Upper lobe of left lung (tissue), 6 donors: ENCODE results near the gene CNNM3. TPM values are rescaled to one million over a fixed set of nuclear protein-coding genes. Genes with fewer than 3 reads are reported as not detected.

Experiments
- ATAC-seq, 2 donors: fragments of 200-7000 bp; cut with Tn5 transposase; one replicate each; pipeline ENCODE4 v1.9.1; 2022; ENCODE audit warnings: mild to moderate bottlenecking in 2 of 2, moderate library complexity in 2 of 2; ENCODE audit not compliant: low FRiP score in 2 of 2
- DNase-seq, 2 donors: peaks; one replicate each; pipeline ENCODE4 v3.0.0-alpha.2; 2019 to 2020
- H3K27ac ChIP-seq, 4 donors: fragments of 200-600 bp; sonication (generic); one replicate each; pipeline ENCODE4 v1.5.1; 2016 to 2019
- H3K27me3 ChIP-seq, 4 donors: fragments of 200-600 bp; sonication (generic); one replicate each; pipeline ENCODE4 v1.5.1; 2017 to 2019
- H3K36me3 ChIP-seq, 4 donors: fragments of 200-600 bp; sonication (generic); one replicate each; pipeline ENCODE4 v1.5.1; 2016 to 2019
- H3K4me1 ChIP-seq, 4 donors: fragments of 200-600 bp; sonication (generic); one replicate each; pipeline ENCODE4 v1.5.1; 2018 to 2019
- H3K4me3 ChIP-seq, 4 donors: fragments of 200-600 bp; sonication (generic); one replicate each; pipeline ENCODE4 v1.5.1; 2017 to 2019; ENCODE audit warnings: mild to moderate bottlenecking in 2 of 4, moderate library complexity in 1 of 4
- H3K9me3 ChIP-seq, 4 donors: fragments of 200-600 bp; sonication (generic); one replicate each; pipeline ENCODE4 v1.5.1; 2018 to 2019
- EP300 ChIP-seq, 4 donors: sonication (generic); formaldehyde crosslinking; IDR thresholded peaks; one replicate each; pipeline ENCODE4 v1.5.1; 2017; ENCODE audit warnings: antibody characterized with exemption in 4 of 4, control low read depth in 2 of 4
- POLR2A ChIP-seq, 4 donors: fragments of 450-650 bp; IDR thresholded peaks; one replicate each; pipeline ENCODE4 v1.5.1; 2016 to 2017; ENCODE audit warnings: antibody characterized with exemption in 4 of 4, mild to moderate bottlenecking in 2 of 4
- POLR2AphosphoS5 ChIP-seq, 2 donors: sonication (generic); formaldehyde crosslinking; IDR thresholded peaks; one replicate each; pipeline ENCODE4 v1.5.1; 2017; ENCODE audit warnings: antibody characterized with exemption in 2 of 2
- WGBS, 2 donors: methylation state at CpG; one replicate each; pipeline ENCODE4 v1.1.5; 2017 to 2018; 5-methylcytosine and 5-hydroxymethylcytosine counted together
- total RNA-seq, 6 donors: library from RNA; depleted of rRNA in 4 of 6; stranded (reverse); fragments of >200 nt in 4 of 6; gene quantifications; one replicate each; pipeline versions ENCODE4 v1.1.0 to v1.2.1, GENCODE V29; 2016 to 2021
- TF ChIP-seq, protein P1 (sequence below), 6 experiments: fragments of 450-650 bp in 4 of 6; fragments of 200-600 bp in 2 of 6; sonication (generic) in 2 of 6; IDR thresholded peaks; one replicate each; pipeline ENCODE4 v1.5.1; 2016 to 2019; ENCODE audit warnings: antibody characterized with exemption in 6 of 6
- donor health status: DM: no; HTN: no; CAD: no; lungs with moderate emphysema.
- donor health status: DM: no; HTN: yes; CAD: no; lungs with severe emphysema.

CNNM3 gene
- total RNA-seq, 6 donors from 2014 or later = 17.2 to 52.4 (median 26.5) TPM

DNA sequence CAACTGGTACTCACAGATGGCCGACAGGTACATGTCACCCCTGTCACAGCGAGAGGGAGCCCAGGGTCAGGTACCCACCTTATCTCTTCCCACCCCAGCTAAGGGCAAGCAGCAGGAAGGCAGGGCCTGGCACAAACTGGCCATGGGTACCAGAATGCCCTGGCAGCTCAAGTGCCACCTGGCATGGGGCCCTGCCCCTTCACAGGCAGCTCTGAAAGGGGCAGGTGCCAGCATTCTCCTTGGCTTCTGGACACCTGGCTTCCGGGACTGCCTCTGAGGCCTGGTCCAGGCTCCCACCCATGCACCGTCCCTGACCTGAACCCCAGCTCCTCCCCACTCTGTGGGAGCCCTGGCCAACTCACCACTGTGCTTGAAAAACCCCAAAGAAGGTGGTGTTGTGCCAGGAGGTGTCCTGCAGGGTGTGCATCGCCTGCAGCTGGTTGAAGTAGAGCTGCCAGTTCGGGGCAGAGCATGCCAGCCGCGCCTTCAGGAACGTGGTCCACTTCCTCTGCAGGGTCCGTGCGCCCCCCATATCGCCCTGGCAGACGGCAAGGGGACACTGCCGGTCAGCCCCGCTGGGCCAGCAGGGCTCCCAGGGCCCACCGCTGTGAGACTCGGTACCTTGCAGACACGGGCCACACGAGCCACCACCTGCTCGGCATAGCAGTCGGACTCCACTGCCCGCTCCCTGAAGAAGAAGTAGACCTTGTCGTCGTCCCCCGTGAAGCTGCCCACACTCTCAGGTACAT lies 48.4 kb downstream of the CNNM3 start:
- WGBS, 2 donors = 79 to 85% methylated on average over 10 to 24 of the region's 25 CpGs
- Histone ChIP-seq H3K4me1 (peaks cover 34 to 58% (median 36%) of the 10 kb centered on the region in 4 donors), H3K4me3 (no peak overlapping the region), H3K36me3 (peaks cover 19 to 67% (median 55%) of the 10 kb centered on the region in 4 donors), H3K9me3 (no peaks in the 10 kb centered on the region), H3K27me3 (peaks cover 0 to 2% (median 0%) of the 10 kb centered on the region in 4 donors), H3K27ac (peak overlapping the region in 2 of 4 donors; percentile 15 to 64)
- no peak for TF ChIP-seq POLR2AphosphoS5 (IDR thresholded peaks at IDR 0.05)
- TF ChIP-seq, protein P1, sequence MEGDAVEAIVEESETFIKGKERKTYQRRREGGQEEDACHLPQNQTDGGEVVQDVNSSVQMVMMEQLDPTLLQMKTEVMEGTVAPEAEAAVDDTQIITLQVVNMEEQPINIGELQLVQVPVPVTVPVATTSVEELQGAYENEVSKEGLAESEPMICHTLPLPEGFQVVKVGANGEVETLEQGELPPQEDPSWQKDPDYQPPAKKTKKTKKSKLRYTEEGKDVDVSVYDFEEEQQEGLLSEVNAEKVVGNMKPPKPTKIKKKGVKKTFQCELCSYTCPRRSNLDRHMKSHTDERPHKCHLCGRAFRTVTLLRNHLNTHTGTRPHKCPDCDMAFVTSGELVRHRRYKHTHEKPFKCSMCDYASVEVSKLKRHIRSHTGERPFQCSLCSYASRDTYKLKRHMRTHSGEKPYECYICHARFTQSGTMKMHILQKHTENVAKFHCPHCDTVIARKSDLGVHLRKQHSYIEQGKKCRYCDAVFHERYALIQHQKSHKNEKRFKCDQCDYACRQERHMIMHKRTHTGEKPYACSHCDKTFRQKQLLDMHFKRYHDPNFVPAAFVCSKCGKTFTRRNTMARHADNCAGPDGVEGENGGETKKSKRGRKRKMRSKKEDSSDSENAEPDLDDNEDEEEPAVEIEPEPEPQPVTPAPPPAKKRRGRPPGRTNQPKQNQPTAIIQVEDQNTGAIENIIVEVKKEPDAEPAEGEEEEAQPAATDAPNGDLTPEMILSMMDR (IDR thresholded peaks at IDR 0.05) = peak in 2 of 6 experiments; percentile 6 to 10
- DNase-seq (peak; percentile 73 to 82), ATAC-seq (no peak)

GRCh38 chr2:96865654-96866053 lies 49.6 kb downstream of the CNNM3 start:
- ATAC-seq = no peak
- peaks cover 0 to 8% (median 0%) of the 10 kb centered on the region in 4 donors for H3K27me3 ChIP-seq
- 87 to 92% methylated on average over 16 of the region's 16 CpGs for WGBS, 2 donors
- H3K27ac ChIP-seq = peak overlapping the region in 2 of 4 donors; percentile 96 to 98
- no peak for DNase-seq
- H3K4me3 ChIP-seq = no peak overlapping the region
- TF ChIP-seq POLR2AphosphoS5 (IDR thresholded peaks at IDR 0.05) (no peak), EP300 (IDR thresholded peaks at IDR 0.05) (no peak), POLR2A (IDR thresholded peaks at IDR 0.05) (no peak)
- TF ChIP-seq, protein P1 (IDR thresholded peaks at IDR 0.05) = no peak
- peaks cover 19 to 60% (median 49%) of the 10 kb centered on the region in 4 donors for H3K36me3 ChIP-seq
- H3K9me3 ChIP-seq = no peaks in the 10 kb centered on the region
- H3K4me1 ChIP-seq = peaks cover 33 to 58% (median 39%) of the 10 kb centered on the region in 4 donors

DNA sequence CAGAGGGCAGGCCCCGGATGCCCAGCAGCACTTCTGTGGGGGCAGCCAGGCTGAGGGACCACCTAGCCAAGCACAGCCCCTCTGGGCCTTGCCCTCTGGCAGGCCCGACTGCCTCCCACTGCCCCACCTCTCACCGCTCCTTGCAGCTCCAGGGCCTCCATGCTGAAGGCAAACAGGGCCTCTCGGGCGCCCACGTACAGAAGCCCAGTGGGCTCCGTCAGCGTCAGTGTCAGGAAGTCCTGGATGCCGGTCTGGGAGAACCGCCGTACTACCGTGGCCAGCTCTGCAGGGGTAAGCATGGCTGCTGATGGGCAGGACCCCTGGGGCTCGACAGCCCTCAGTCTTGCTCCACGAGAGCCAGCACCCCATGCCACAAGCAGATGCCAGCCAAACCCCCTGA lies 50.1 kb downstream of the CNNM3 start:
- Histone ChIP-seq H3K36me3 (peaks cover 19 to 55% (median 44%) of the 10 kb centered on the region in 4 donors), H3K4me3 (peak overlapping the region in 1 of 4 donors; percentile 66), H3K27ac (peak overlapping the region; percentile 8 to 98 (median 94)), H3K9me3 (no peaks in the 10 kb centered on the region), H3K4me1 (peaks cover 38 to 60% (median 44%) of the 10 kb centered on the region in 4 donors), H3K27me3 (peaks cover 0 to 8% (median 0%) of the 10 kb centered on the region in 4 donors)
- DNase-seq = peak in 1 of 2 donors; percentile 54
- TF ChIP-seq, protein P1 (IDR thresholded peaks at IDR 0.05) = no peak
- TF ChIP-seq EP300 (IDR thresholded peaks at IDR 0.05) (no peak), POLR2AphosphoS5 (IDR thresholded peaks at IDR 0.05) (no peak), POLR2A (IDR thresholded peaks at IDR 0.05) (no peak)
- WGBS, 2 donors = 65% methylated on average over 8 of the region's 14 CpGs; no CpG with 5 or more reads in 1 of the 2 donors
- no peak for ATAC-seq

DNA sequence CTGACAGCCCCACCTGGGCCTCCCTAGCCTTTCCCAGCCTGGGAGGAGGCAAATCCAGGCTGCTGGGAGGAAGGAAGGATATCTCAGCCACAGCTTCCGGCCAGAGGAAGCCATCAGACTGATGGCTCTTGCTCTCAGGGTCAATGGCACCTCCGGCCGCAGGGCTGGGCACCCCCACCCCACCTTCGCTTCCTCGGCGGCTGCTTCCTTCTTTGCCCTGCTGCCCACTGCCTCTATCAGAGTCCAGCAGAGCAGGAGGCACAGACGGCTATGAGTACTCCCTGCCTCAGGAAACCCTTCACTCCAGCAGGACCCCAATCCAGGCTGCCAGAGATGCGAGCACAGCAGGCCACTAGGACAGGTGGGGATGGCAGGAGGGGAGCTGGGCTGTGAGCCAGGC lies 50.5 kb downstream of the CNNM3 start:
- peak overlapping the region in 2 of 4 donors; percentile 66 to 95 for H3K4me3 ChIP-seq
- 34% methylated on average over 6 of the region's 8 CpGs; no CpG with 5 or more reads in 1 of the 2 donors for WGBS, 2 donors
- ATAC-seq = no peak

GRCh38 chr2:96866986-96867755 lies 51.1 kb downstream of the CNNM3 start:
- TF ChIP-seq, protein P1 (IDR thresholded peaks at IDR 0.05) = no peak
- no peak for TF ChIP-seq POLR2A (IDR thresholded peaks at IDR 0.05)
- TF ChIP-seq POLR2AphosphoS5 (IDR thresholded peaks at IDR 0.05) = no peak
- no peak for TF ChIP-seq EP300 (IDR thresholded peaks at IDR 0.05)
- Histone ChIP-seq H3K4me3 (peak overlapping the region in 3 of 4 donors; percentile 66 to 95 (median 91)), H3K36me3 (peaks cover 19 to 45% (median 35%) of the 10 kb centered on the region in 4 donors), H3K4me1 (peaks cover 39 to 62% (median 43%) of the 10 kb centered on the region in 4 donors), H3K27ac (peak overlapping the region; percentile 87 to 98 (median 94)), H3K9me3 (no peaks in the 10 kb centered on the region), H3K27me3 (peaks cover 0 to 8% (median 0%) of the 10 kb centered on the region in 4 donors)
- DNase-seq (peak in 1 of 2 donors; percentile 60), ATAC-seq (no peak)
- WGBS, 2 donors = 50 to 59% methylated on average over 15 to 22 of the region's 22 CpGs

More for the DNA sequence above, 50.5 kb downstream of the CNNM3 start:
- peaks cover 0 to 8% (median 0%) of the 10 kb centered on the region in 4 donors for H3K27me3 ChIP-seq
- TF ChIP-seq POLR2AphosphoS5 (IDR thresholded peaks at IDR 0.05) (peak; percentile 34 to 44), EP300 (IDR thresholded peaks at IDR 0.05) (no peak)
- peak overlapping the region; percentile 8 to 98 (median 94) for H3K27ac ChIP-seq
- peaks cover 19 to 50% (median 40%) of the 10 kb centered on the region in 4 donors for H3K36me3 ChIP-seq
- H3K4me1 ChIP-seq = peaks cover 39 to 62% (median 44%) of the 10 kb centered on the region in 4 donors
- peak in 1 of 2 donors; percentile 64 for DNase-seq
- H3K9me3 ChIP-seq = no peaks in the 10 kb centered on the region
